Parathyroid adenoma (tissue), 2 donors: ENCODE data around the gene TMEM273.

Experiments used
- H2AFZ ChIP-seq: fragments of 300-600 bp; sonication (generic); one replicate; pipeline ENCODE4 v1.7.0; 2017; ENCODE audit warnings: antibody characterized with exemption, mild to moderate bottlenecking
- H3K27ac ChIP-seq: fragments of 300-600 bp; sonication (generic); one replicate; pipeline ENCODE4 v1.7.0; 2017
- H3K27me3 ChIP-seq: fragments of 300-600 bp; sonication (generic); one replicate; pipeline ENCODE4 v1.7.0; 2017; ENCODE audit warnings: low read length; ENCODE audit not compliant: control insufficient read depth, insufficient read depth
- H3K36me3 ChIP-seq: fragments of 300-600 bp; sonication (generic); one replicate; pipeline ENCODE4 v1.7.0; 2017; ENCODE audit warnings: low read length; ENCODE audit not compliant: control insufficient read depth, insufficient read depth
- H3K4me1 ChIP-seq: fragments of 300-600 bp; sonication (generic); one replicate; pipeline ENCODE4 v1.7.0; 2017; ENCODE audit warnings: control low read depth
- H3K4me2 ChIP-seq: fragments of 300-600 bp; sonication (generic); one replicate; pipeline ENCODE4 v1.7.0; 2017; ENCODE audit warnings: low read length
- H3K4me3 ChIP-seq: fragments of 300-600 bp; sonication (generic); one replicate; pipeline ENCODE4 v1.7.0; 2017; ENCODE audit warnings: low read depth, low read length
- H3K79me2 ChIP-seq: fragments of 300-600 bp; sonication (generic); one replicate; pipeline ENCODE4 v1.7.0; 2017; ENCODE audit warnings: control low read depth
- H3K9ac ChIP-seq: fragments of 300-600 bp; sonication (generic); one replicate; pipeline ENCODE4 v1.7.0; 2017; ENCODE audit warnings: mild to moderate bottlenecking
- H3K9me3 ChIP-seq: fragments of 300-600 bp; sonication (generic); one replicate; pipeline ENCODE4 v1.7.0; 2017; ENCODE audit warnings: low read length; ENCODE audit not compliant: control insufficient read depth
- TF ChIP-seq, protein P1 (sequence below): fragments of 300-600 bp; sonication (generic); IDR thresholded peaks from one replicate; pipeline ENCODE4 v1.7.0; 2017; ENCODE audit warnings: antibody characterized with exemption, mild to moderate bottlenecking
- donor health status: primary hyperparathyroidism.

TMEM273 gene

DNA sequence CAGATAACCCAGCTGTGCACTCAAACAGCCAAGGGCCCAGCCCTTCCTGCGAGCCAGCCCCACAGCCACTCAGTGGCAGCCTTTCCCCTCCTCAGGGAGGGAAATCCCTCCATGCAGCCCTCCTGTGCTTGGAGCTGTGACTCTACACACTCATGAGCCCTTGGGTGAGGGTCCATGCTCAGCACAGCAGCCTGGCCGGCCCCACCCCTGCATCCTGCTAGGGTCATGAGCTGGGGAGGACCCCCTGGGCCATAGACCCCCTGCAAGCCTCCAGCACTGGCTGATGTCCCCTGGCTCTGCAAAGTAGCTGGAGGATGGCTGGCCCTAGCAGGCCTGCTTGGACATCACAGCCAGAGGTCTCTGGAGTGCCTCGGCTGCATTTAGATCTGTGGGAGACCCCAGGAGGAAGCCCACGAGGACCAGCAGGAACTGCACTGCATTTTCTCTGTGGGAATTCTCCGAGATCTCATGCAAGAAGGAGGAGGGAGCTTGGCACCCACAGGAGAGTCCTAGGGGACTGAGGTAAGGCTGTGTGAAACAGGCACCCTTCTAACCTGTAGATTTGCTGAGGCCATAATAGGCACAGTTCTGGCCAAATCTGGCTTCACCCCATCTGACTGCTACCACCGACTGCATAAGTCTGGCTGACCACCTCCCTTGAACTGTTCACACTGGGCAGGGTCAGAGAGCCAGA is 17.4 kb downstream of the TMEM273 start:
- TF ChIP-seq, protein P1, sequence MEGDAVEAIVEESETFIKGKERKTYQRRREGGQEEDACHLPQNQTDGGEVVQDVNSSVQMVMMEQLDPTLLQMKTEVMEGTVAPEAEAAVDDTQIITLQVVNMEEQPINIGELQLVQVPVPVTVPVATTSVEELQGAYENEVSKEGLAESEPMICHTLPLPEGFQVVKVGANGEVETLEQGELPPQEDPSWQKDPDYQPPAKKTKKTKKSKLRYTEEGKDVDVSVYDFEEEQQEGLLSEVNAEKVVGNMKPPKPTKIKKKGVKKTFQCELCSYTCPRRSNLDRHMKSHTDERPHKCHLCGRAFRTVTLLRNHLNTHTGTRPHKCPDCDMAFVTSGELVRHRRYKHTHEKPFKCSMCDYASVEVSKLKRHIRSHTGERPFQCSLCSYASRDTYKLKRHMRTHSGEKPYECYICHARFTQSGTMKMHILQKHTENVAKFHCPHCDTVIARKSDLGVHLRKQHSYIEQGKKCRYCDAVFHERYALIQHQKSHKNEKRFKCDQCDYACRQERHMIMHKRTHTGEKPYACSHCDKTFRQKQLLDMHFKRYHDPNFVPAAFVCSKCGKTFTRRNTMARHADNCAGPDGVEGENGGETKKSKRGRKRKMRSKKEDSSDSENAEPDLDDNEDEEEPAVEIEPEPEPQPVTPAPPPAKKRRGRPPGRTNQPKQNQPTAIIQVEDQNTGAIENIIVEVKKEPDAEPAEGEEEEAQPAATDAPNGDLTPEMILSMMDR = no peak

DNA sequence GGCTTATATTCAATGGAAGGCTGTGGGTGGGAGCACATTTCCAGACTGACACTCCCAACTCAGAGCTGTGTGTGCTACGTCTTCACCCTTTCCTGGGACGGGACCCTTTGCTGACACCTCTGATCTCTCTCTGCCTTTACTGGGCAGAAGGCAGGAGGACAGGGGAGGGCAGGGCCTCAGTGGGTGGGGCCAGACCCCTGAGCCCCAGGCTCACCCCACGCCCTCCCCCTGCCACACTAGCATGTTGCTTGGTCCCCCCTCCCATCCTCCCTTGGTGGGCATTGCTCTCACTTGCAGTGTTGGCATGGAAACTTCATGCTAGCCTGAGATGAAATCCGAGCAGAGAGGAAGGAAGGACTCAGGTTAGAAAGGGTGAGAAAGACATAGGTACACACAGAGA is 18.4 kb downstream of the TMEM273 start:
- TF ChIP-seq, protein P1 = no peak
- no peak overlapping the region for H2AFZ ChIP-seq

More for the DNA sequence above, 17.4 kb downstream of the TMEM273 start:
- no peak overlapping the region for H3K27ac ChIP-seq
- H3K9me3 ChIP-seq = no peaks in the 10 kb centered on the region
- peaks cover 29% of the 10 kb centered on the region for H3K79me2 ChIP-seq
- H3K9ac ChIP-seq = no peak overlapping the region
- H3K4me1 ChIP-seq = peaks cover 31% of the 10 kb centered on the region
- H3K36me3 ChIP-seq = no peaks in the 10 kb centered on the region
- no peak overlapping the region for H3K4me2 ChIP-seq
- H3K27me3 ChIP-seq = no peaks in the 10 kb centered on the region
- H3K4me3 ChIP-seq = no peak overlapping the region
- H2AFZ ChIP-seq = no peak overlapping the region

DNA sequence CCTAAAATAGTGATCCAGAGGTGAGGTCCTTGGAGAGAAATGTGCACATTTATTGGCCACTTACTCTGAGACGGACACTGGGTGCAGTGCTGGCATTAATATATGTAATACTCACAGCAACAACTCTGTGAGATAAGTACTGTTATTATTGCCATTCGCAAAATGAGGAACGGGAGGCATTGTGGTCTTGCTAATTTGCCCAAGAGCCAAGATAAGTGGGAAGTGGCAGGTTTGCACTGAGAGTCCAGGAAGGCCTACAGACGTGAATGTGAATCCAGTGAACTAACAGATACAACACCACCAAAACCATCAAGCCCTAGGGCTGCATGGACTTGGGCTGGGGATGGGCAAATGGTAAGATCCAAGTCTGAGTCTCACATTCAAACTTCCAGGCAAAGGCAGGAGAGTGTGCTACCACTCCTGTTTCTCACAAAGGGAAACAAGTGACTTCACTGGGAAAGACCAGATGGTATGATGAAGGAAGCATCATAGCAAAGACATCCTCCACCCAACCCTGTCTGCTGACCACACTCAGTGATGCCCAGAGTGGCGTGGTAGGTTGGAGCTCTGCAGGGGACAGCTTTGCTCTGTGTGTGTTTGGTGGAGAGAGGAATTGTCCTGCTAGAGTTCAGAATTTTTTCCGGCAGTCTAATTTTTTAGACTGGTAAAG is 19.2 kb downstream of the TMEM273 start:
- Histone ChIP-seq H3K9ac (no peak overlapping the region), H3K9me3 (no peaks in the 10 kb centered on the region)
- TF ChIP-seq, protein P1 = no peak

More for the DNA sequence above, 18.4 kb downstream of the TMEM273 start:
- H3K27me3 ChIP-seq = no peaks in the 10 kb centered on the region
- H3K79me2 ChIP-seq = peaks cover 21% of the 10 kb centered on the region
- H3K4me1 ChIP-seq = peaks cover 36% of the 10 kb centered on the region
- no peaks in the 10 kb centered on the region for H3K36me3 ChIP-seq
- no peaks in the 10 kb centered on the region for H3K9me3 ChIP-seq
- no peak overlapping the region for H3K4me3 ChIP-seq
- H3K27ac ChIP-seq = no peak overlapping the region
- no peak overlapping the region for H3K4me2 ChIP-seq
- H3K9ac ChIP-seq = no peak overlapping the region

DNA sequence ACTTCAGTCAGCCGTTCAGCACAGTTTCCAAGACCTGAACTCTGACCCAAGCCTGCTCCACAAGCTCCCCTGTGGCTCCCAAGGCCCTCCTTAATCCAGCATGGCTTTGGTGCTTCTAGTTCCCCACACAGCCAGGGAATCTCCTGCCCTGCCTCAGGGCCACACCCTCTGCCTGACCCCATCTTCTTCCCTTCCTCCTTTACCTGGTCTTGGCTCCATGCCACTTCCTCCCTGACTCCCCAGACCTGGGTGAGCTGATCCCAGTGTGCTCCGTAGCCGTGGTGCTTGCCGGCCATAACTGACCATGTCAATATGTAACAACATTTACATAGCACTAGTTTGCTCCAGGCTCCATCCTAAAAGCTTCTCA is 20.0 kb downstream of the TMEM273 start:
- TF ChIP-seq, protein P1 = no peak
- Histone ChIP-seq H3K4me1 (peaks cover 43% of the 10 kb centered on the region), H3K27me3 (no peaks in the 10 kb centered on the region)

More for the DNA sequence above, 19.2 kb downstream of the TMEM273 start:
- Histone ChIP-seq H3K27me3 (no peaks in the 10 kb centered on the region), H3K4me3 (no peak overlapping the region), H3K4me2 (no peak overlapping the region), H3K36me3 (no peaks in the 10 kb centered on the region), H2AFZ (no peak overlapping the region), H3K79me2 (peaks cover 15% of the 10 kb centered on the region), H3K4me1 (peaks cover 43% of the 10 kb centered on the region), H3K27ac (no peak overlapping the region)

More for the DNA sequence above, 20.0 kb downstream of the TMEM273 start:
- Histone ChIP-seq H3K4me3 (no peak overlapping the region), H3K79me2 (peaks cover 8% of the 10 kb centered on the region), H3K27ac (no peak overlapping the region), H2AFZ (no peak overlapping the region), H3K9ac (no peak overlapping the region), H3K9me3 (no peaks in the 10 kb centered on the region), H3K36me3 (no peaks in the 10 kb centered on the region), H3K4me2 (no peak overlapping the region)
